SK-N-SH (cell line): ENCODE results near the gene FLT3LG. TPM values are rescaled to one million over a fixed set of nuclear protein-coding genes. Genes with fewer than 3 reads are reported as not detected.

ENCODE experiments used
- CTCF ChIA-PET: fragments of 300-600, 350-600 bp; formaldehyde crosslinking; extraction: SDS; loops from one replicate; lab custom pipeline; 2021; lab: Yijun Ruan, JAX
- POLR2A ChIA-PET: fragments of 350-600 bp; sonication (Branson Sonifier 250); formaldehyde crosslinking; extraction: SDS; loops from one replicate; lab custom pipeline; 2020; ENCODE audit warnings: antibody characterized with exemption, inconsistent platforms; lab: Yijun Ruan, JAX
- DNase-seq: peaks from one replicate; pipeline ENCODE4 v3.0.0; 2012
- H2AFZ ChIP-seq: fragments of 200-600 bp; sonication (generic); 2 replicates; pipeline ENCODE4 v1.8.1; 2016; ENCODE audit warnings: antibody characterized with exemption, mild to moderate bottlenecking, low read depth
- H3F3A ChIP-seq: fragments of 200-600 bp; sonication (generic); replicated peaks from 2 replicates; pipeline ENCODE3; 2016; ENCODE audit warnings: antibody characterized with exemption, mild to moderate bottlenecking; ENCODE audit not compliant: insufficient read depth
- H3K27ac ChIP-seq, 2 experiments: fragments of 200-500 bp in 1 of 2; fragments of 200-600 bp in 1 of 2; sonication (Bioruptor generic) in 1 of 2; sonication (generic), shearing (Covaris generic) in 1 of 2; 2 replicates each; pipeline versions ENCODE4 v1.5.1 to v1.6.1; 2014 to 2016; ENCODE audit warnings: low read depth in 2 of 2, inconsistent platforms in 1 of 2, low read length in 1 of 2, mild to moderate bottlenecking in 1 of 2, mixed read lengths in 1 of 2
- H3K27me3 ChIP-seq: fragments of 200-600 bp; sonication (generic), shearing (Covaris generic); 2 replicates; pipeline ENCODE4 v1.6.1; 2016; ENCODE audit warnings: mixed run types; ENCODE audit not compliant: insufficient read depth
- H3K36me3 ChIP-seq, 2 experiments: fragments of 200-500 bp in 1 of 2; fragments of 200-600 bp in 1 of 2; sonication (Bioruptor generic) in 1 of 2; sonication (generic) in 1 of 2; replicated peaks in 1 of 2; 2 replicates each; pipeline versions ENCODE3 to v1.5.1; 2014 to 2016; ENCODE audit warnings: low read length in 1 of 2, mild to moderate bottlenecking in 1 of 2; ENCODE audit not compliant: insufficient read depth in 2 of 2, control insufficient read depth in 1 of 2
- H3K4me1 ChIP-seq, 2 experiments: fragments of 200-500 bp in 1 of 2; fragments of 200-600 bp in 1 of 2; sonication (Bioruptor generic) in 1 of 2; sonication (generic), shearing (Covaris generic) in 1 of 2; 2 replicates each; pipeline versions ENCODE4 v1.5.1 to v1.6.1; 2014 to 2016; ENCODE audit warnings: low read depth in 1 of 2, low read length in 1 of 2, mixed run types in 1 of 2; ENCODE audit not compliant: insufficient read depth in 2 of 2, control insufficient read depth in 1 of 2
- H3K4me2 ChIP-seq: fragments of 200-600 bp; sonication (generic), shearing (Covaris generic); 2 replicates; pipeline ENCODE4 v1.6.1; 2017; ENCODE audit warnings: mixed run types
- H3K4me3 ChIP-seq, 2 experiments: fragments of 200-500 bp in 1 of 2; fragments of 200-600 bp in 1 of 2; sonication (Bioruptor generic) in 1 of 2; sonication (generic), shearing (Covaris generic) in 1 of 2; 2 replicates each; pipeline versions ENCODE4 v1.5.1 to v1.8.1; 2014 to 2016; ENCODE audit warnings: low read depth in 2 of 2, inconsistent platforms in 1 of 2, low read length in 1 of 2, mild to moderate bottlenecking in 1 of 2, mixed read lengths in 1 of 2, moderate library complexity in 1 of 2
- H3K79me2 ChIP-seq: fragments of 200-600 bp; sonication (generic); 2 replicates; pipeline ENCODE4 v1.8.1; 2017; ENCODE audit warnings: mild to moderate bottlenecking; ENCODE audit not compliant: insufficient read depth
- H3K9ac ChIP-seq: fragments of 200-600 bp; sonication (generic); 2 replicates; pipeline ENCODE4 v1.6.1; 2017; ENCODE audit warnings: mixed run types
- H3K9me2 ChIP-seq: fragments of 200-600 bp; sonication (generic); 2 replicates; pipeline ENCODE4 v1.6.1; 2017; ENCODE audit warnings: mixed run types
- H3K9me3 ChIP-seq: fragments of 200-600 bp; sonication (generic); 2 replicates; pipeline ENCODE4 v1.6.1; 2017; ENCODE audit warnings: mixed run types, mild to moderate bottlenecking, moderate library complexity
- H4K20me1 ChIP-seq: fragments of 200-600 bp; sonication (generic); 2 replicates; pipeline ENCODE4 v1.6.1; 2017; ENCODE audit warnings: mild to moderate bottlenecking, mixed run types; ENCODE audit not compliant: insufficient read depth
- CTCF ChIP-seq: fragments of 200-600 bp; sonication (generic); IDR thresholded peaks from 2 replicates; pipeline ENCODE4 v1.6.1; 2017; ENCODE audit warnings: antibody characterized with exemption, mild to moderate bottlenecking, moderate library complexity
- FOXM1 ChIP-seq: IDR thresholded peaks from 2 replicates; pipeline ENCODE4 v1.4.0; 2012; ENCODE audit warnings: low read depth, mild to moderate bottlenecking
- GATA2 ChIP-seq: sonication (generic); formaldehyde crosslinking; IDR thresholded peaks from 2 replicates; pipeline ENCODE4 v1.5.0; 2020; ENCODE audit warnings: mild to moderate bottlenecking, missing genetic modification reagents
- JUND ChIP-seq: IDR thresholded peaks from 2 replicates; pipeline ENCODE4 v1.4.0; 2012
- MAX ChIP-seq: IDR thresholded peaks from 2 replicates; pipeline ENCODE4 v1.4.0; 2012; ENCODE audit warnings: low read depth
- NRF1 ChIP-seq: IDR thresholded peaks from 2 replicates; pipeline ENCODE4 v1.6.1; 2012; ENCODE audit warnings: low read depth, mild to moderate bottlenecking, low read length
- RAD21 ChIP-seq: IDR thresholded peaks from 2 replicates; pipeline ENCODE4 v1.6.1; 2012; ENCODE audit warnings: mild to moderate bottlenecking, low read length
- RCOR1 ChIP-seq: fragments of 150-350 bp; IDR thresholded peaks from 2 replicates; pipeline ENCODE4 v1.6.1; 2017; ENCODE audit warnings: antibody characterized with exemption, low read length
- RFX5 ChIP-seq: IDR thresholded peaks from 2 replicates; pipeline ENCODE4 v1.6.1; 2012; ENCODE audit warnings: mild to moderate bottlenecking, improper control_type of control experiment, low read length
- SIN3A ChIP-seq: IDR thresholded peaks from 2 replicates; pipeline ENCODE4 v1.6.1; 2012; ENCODE audit warnings: low read depth, mild to moderate bottlenecking, low read length, moderate library complexity, borderline replicate concordance
- TCF12 ChIP-seq: IDR thresholded peaks from 2 replicates; pipeline ENCODE4 v1.4.0; 2012
- TEAD4 ChIP-seq: IDR thresholded peaks from 2 replicates; pipeline ENCODE4 v1.4.0; 2012; ENCODE audit warnings: mild to moderate bottlenecking, borderline replicate concordance; ENCODE audit not compliant: insufficient read depth
- USF1 ChIP-seq: IDR thresholded peaks from 2 replicates; pipeline ENCODE4 v1.4.0; 2012; ENCODE audit warnings: low read depth, borderline replicate concordance
- USF2 ChIP-seq: fragments of 150-350 bp; IDR thresholded peaks from 2 replicates; pipeline ENCODE4 v1.6.1; 2017; ENCODE audit warnings: antibody characterized with exemption, low read length, low read depth, borderline replicate concordance
- ZBTB33 ChIP-seq: IDR thresholded peaks from 2 replicates; pipeline ENCODE4 v1.4.0; 2012; ENCODE audit warnings: low read depth, borderline replicate concordance
- WGBS: methylation state at CpG from one replicate; pipeline ENCODE4 v1.1.6; 2017; ENCODE audit warnings: low lambda C conversion rate; 5-methylcytosine and 5-hydroxymethylcytosine counted together
- polyA plus RNA-seq, 3 experiments: library from polyadenylated mRNA; depleted of rRNA; stranded (reverse); fragments of >200 nt; gene quantifications; 2 replicates each; pipeline ENCODE4 v1.2.3, GENCODE V29; 2012

Gene FLT3LG
- polyA plus RNA-seq, 1 of the 3 experiments (the other 2 are of a cell fraction): 6.4 TPM

DNA sequence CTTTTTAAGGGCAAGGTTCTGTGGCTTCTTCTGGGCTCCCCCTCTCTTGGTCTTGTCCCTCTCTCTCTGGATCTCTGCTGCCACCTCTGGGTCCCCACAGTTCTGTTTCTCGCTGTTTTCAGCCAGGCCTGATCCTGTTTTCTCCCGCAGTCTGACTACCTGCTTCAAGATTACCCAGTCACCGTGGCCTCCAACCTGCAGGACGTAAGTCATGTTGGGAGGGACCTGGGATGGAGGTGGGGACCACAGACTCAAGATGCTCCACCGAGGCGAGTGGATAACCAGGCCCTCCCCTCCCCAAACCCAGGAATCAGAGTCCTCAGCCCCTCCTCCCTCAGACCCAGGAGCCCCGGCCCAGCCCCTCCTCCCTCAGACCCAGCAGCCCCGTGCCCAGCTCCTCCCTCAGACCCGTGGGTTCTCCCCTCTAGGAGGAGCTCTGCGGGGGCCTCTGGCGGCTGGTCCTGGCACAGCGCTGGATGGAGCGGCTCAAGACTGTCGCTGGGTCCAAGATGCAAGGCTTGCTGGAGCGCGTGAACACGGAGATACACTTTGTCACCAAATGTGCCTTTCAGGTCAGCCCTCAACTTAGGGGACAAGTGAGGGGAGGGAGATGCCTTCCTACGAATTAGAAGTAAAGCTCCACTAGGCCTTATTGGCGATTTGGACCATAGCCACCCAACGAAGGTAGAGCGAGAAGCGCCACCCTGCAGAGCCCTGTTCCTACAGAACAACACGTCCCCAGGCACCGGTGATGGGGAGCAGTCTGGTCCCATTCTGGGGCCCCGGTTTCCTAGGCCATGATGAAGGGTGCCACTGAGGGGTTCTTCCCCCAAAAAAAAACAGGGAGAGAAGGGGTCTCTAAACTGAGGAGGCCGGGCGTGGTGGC, 2.2 kb downstream of the FLT3LG start:
- no peak overlapping the region; the same call in 1 of the 2 replicates for H3K4me2 ChIP-seq
- TF ChIP-seq FOXM1: no peak
- TF ChIP-seq RAD21: peak; percentile 22
- peak; percentile 43 for TF ChIP-seq CTCF
- TF ChIP-seq USF2: no peak
- no peak for TF ChIP-seq JUND
- no peak for TF ChIP-seq ZBTB33

DNA sequence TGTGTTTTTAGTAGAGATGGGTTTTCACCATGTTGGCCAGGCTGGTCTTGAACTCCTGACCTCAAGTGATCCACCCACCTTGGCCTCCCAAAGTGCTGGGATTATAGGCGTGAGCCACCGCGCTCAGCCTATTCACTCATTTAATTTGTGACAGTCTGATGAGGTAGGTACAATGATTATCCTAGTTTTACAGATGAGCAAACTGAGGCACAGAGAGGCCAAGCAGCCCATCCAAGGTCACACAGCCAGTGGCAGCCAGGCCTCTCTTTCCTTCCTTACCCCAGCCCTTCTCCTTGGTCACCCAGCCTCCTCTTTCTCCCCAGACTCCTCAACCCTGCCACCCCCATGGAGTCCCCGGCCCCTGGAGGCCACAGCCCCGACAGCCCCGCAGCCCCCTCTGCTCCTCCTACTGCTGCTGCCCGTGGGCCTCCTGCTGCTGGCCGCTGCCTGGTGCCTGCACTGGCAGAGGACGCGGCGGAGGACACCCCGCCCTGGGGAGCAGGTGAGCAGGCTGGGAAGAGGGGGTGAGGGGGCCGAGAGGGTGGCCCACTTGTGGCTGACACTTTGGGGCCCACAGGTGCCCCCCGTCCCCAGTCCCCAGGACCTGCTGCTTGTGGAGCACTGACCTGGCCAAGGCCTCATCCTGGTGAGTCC, 6.1 kb downstream of the FLT3LG start:
- Histone ChIP-seq H3K36me3 (no peaks in the 10 kb centered on the region), H2AFZ (no peak overlapping the region), H4K20me1 (no peaks in the 10 kb centered on the region), H3K79me2 (no peaks in the 10 kb centered on the region), H3K9me3 (no peaks in the 10 kb centered on the region), H3K27me3 (no peaks in the 10 kb centered on the region), H3F3A (peaks cover 3% of the 10 kb centered on the region), H3K27ac (no peak overlapping the region), H3K4me1 (no peaks in the 10 kb centered on the region; a peak in 1 of 4 replicates), H3K9me2 (no peaks in the 10 kb centered on the region), H3K9ac (no peak overlapping the region), H3K4me2 (no peak overlapping the region), H3K4me3 (no peak overlapping the region)
- ChIA-PET POLR2A (interaction anchor here (0.7 kb wide), 1 partner anchor 1277 kb away, joined by 3 read pairs; no protein-coding TSS in a partner anchor), CTCF (interaction anchor here (1.6 kb wide), 1 partner anchor 26 kb away, joined by 3 read pairs; no protein-coding TSS in a partner anchor)
- no peak for DNase-seq
- WGBS: 94% methylated on average over 11 of the region's 14 CpGs
- TF ChIP-seq TCF12: no peak
- no peak for TF ChIP-seq GATA2 (CRISPR knock-in tag)
- TF ChIP-seq MAX: no peak
- no peak for TF ChIP-seq NRF1
- TF ChIP-seq SIN3A: no peak
- TF ChIP-seq RCOR1: no peak
- TF ChIP-seq RFX5: no peak
- no peak for TF ChIP-seq TEAD4
- no peak for TF ChIP-seq USF1
- no peak for TF ChIP-seq RAD21
- no peak for TF ChIP-seq USF2

More for the DNA sequence above, 2.2 kb downstream of the FLT3LG start:
- Histone ChIP-seq H3K9me3 (no peaks in the 10 kb centered on the region), H3K9me2 (no peaks in the 10 kb centered on the region), H4K20me1 (no peaks in the 10 kb centered on the region), H3K79me2 (no peaks in the 10 kb centered on the region), H3K36me3 (no peaks in the 10 kb centered on the region), H3K27ac (no peak overlapping the region), H3K4me3 (no peak overlapping the region; a peak in 1 of 4 replicates), H2AFZ (no peak overlapping the region), H3K9ac (no peak overlapping the region), H3F3A (peaks cover 3% of the 10 kb centered on the region), H3K27me3 (no peaks in the 10 kb centered on the region), H3K4me1 (peaks cover 0 to 5% of the 10 kb centered on the region in 2 experiments; a peak in 2 of 4 replicates)
- peak; percentile 74 for DNase-seq
- ChIA-PET CTCF (interaction anchor here (0.6 to 1.8 kb wide), 13 partner anchors 9 to 243 kb away, joined by 3 to 7 read pairs (median 4); partner anchors contain the start of genes NOSIP and PIH1D1), POLR2A (interaction anchor here (1.0 to 1.2 kb wide), 2 partner anchors 20 to 104 kb away, joined by 3 read pairs; partner anchors contain the start of gene RPS11)
- WGBS: 64% methylated on average over 18 of the region's 27 CpGs
